GM10266 (cell line): ENCODE data around the gene WASF3.

Experiments
- DNase-seq: peaks from one replicate; pipeline ENCODE4 v3.0.0; 2012; ENCODE audit errors: extremely low spot score
- CTCF ChIP-seq: IDR thresholded peaks from 2 replicates; pipeline ENCODE4 v1.5.1; 2012; ENCODE audit warnings: mild to moderate bottlenecking, low read depth; ENCODE audit not compliant: control insufficient read depth, insufficient read depth; ENCODE audit errors: missing control alignments

Gene WASF3

GRCh38 chr13:26651234-26651633, 93.8 kb downstream of the WASF3 start:
- no peak for DNase-seq
- no peak for TF ChIP-seq CTCF

GRCh38 chr13:26653310-26653709, 95.8 kb downstream of the WASF3 start:
- TF ChIP-seq CTCF, result no peak
- no peak for DNase-seq

GRCh38 chr13:26653842-26654241, 96.4 kb downstream of the WASF3 start:
- no peak for DNase-seq
- no peak for TF ChIP-seq CTCF

- TF ChIP-seq CTCF, result peak; percentile 5
- no peak for DNase-seq
These were observed 99.4 kb downstream of the WASF3 start for GRCh38 chr13:26656919-26657318.

GRCh38 chr13:26658448-26659385, 101.2 kb downstream of the WASF3 start:
- no peak for DNase-seq
- no peak for TF ChIP-seq CTCF

- DNase-seq, result no peak
- TF ChIP-seq CTCF, result no peak
These were observed 102.7 kb downstream of the WASF3 start for GRCh38 chr13:26660185-26660584.

- no peak for DNase-seq
- no peak for TF ChIP-seq CTCF
These were observed 103.3 kb downstream of the WASF3 start for GRCh38 chr13:26660766-26661165.
